ENCODE data around the gene HIVEP3.

Gene HIVEP3

GRCh38 chr1:41573785-41574713 is 344.7 kb downstream of the HIVEP3 start:
- no peak overlapping the region for H3K4me3 ChIP-seq (ENCODE audit: low read depth, low read length)
- peak; percentile 87 for DNase-seq (ENCODE audit: low read depth)
- TF ChIP-seq POLR2A (IDR thresholded peaks at IDR 0.05; ENCODE audit: extremely low read depth, insufficient read length) (no peak), MAX (IDR thresholded peaks at IDR 0.05; ENCODE audit: low read depth, low read length) (peak; percentile 77), CTCF (IDR thresholded peaks at IDR 0.05; ENCODE audit: low read depth, low read length) (peak; percentile 84), MYC (IDR thresholded peaks at IDR 0.05; ENCODE audit: low read depth, low read length) (peak; percentile 77)

- DNase-seq (ENCODE audit: low read depth): no peak
- no peak overlapping the region for H3K4me3 ChIP-seq (ENCODE audit: low read depth, low read length)
- TF ChIP-seq POLR2A (IDR thresholded peaks at IDR 0.05; ENCODE audit: extremely low read depth, insufficient read length) (no peak), MAX (IDR thresholded peaks at IDR 0.05; ENCODE audit: low read depth, low read length) (no peak), MYC (IDR thresholded peaks at IDR 0.05; ENCODE audit: low read depth, low read length) (no peak)
Measured at GRCh38 chr1:41573194-41573593, 345.5 kb downstream of the HIVEP3 start.

GRCh38 chr1:41572224-41572623 is 346.5 kb downstream of the HIVEP3 start:
- TF ChIP-seq POLR2A (IDR thresholded peaks at IDR 0.05; ENCODE audit: extremely low read depth, insufficient read length) (no peak), CTCF (IDR thresholded peaks at IDR 0.05; ENCODE audit: low read depth, low read length) (no peak), MAX (IDR thresholded peaks at IDR 0.05; ENCODE audit: low read depth, low read length) (no peak), MYC (IDR thresholded peaks at IDR 0.05; ENCODE audit: low read depth, low read length) (no peak)
- no peak overlapping the region for H3K4me3 ChIP-seq (ENCODE audit: low read depth, low read length)
- no peak for DNase-seq (ENCODE audit: low read depth)

- no peak overlapping the region for H3K4me3 ChIP-seq (ENCODE audit: low read depth, low read length)
- TF ChIP-seq MAX (IDR thresholded peaks at IDR 0.05; ENCODE audit: low read depth, low read length) (no peak), MYC (IDR thresholded peaks at IDR 0.05; ENCODE audit: low read depth, low read length) (no peak), CTCF (IDR thresholded peaks at IDR 0.05; ENCODE audit: low read depth, low read length) (no peak), POLR2A (IDR thresholded peaks at IDR 0.05; ENCODE audit: extremely low read depth, insufficient read length) (no peak)
- no peak for DNase-seq (ENCODE audit: low read depth)
Measured at GRCh38 chr1:41571041-41571440, 347.7 kb downstream of the HIVEP3 start.

- H3K4me3 ChIP-seq (ENCODE audit: low read depth, low read length): no peak overlapping the region
- TF ChIP-seq MYC (IDR thresholded peaks at IDR 0.05; ENCODE audit: low read depth, low read length) (no peak), POLR2A (IDR thresholded peaks at IDR 0.05; ENCODE audit: extremely low read depth, insufficient read length) (no peak)
Measured at GRCh38 chr1:41568204-41568603, 350.5 kb downstream of the HIVEP3 start.

GRCh38 chr1:41566969-41567368 is 351.8 kb downstream of the HIVEP3 start:
- DNase-seq (ENCODE audit: low read depth): no peak
- H3K4me3 ChIP-seq (ENCODE audit: low read depth, low read length): no peak overlapping the region
- TF ChIP-seq CTCF (IDR thresholded peaks at IDR 0.05; ENCODE audit: low read depth, low read length): no peak
- no peak for TF ChIP-seq MAX (IDR thresholded peaks at IDR 0.05; ENCODE audit: low read depth, low read length)
- TF ChIP-seq POLR2A (IDR thresholded peaks at IDR 0.05; ENCODE audit: extremely low read depth, insufficient read length): no peak

More at GRCh38 chr1:41568204-41568603, 350.5 kb downstream of the HIVEP3 start:
- no peak for DNase-seq (ENCODE audit: low read depth)
